Measurements from ENCODE around the gene TSC22D1.
"Not testable (repeated sequence)": the region's sequence is repeated elsewhere in the genome, so short reads cannot be mapped to it uniquely, and the experiment has no call there.

TSC22D1 gene

GRCh38 chr13:44566601-44567000 is 9.5 kb downstream of the TSC22D1 start:
- DNase-seq = no peak

GRCh38 chr13:44565881-44566280 is 10.2 kb downstream of the TSC22D1 start:
- DNase-seq = no peak

GRCh38 chr13:44564936-44565335 is 11.2 kb downstream of the TSC22D1 start:
- no peak for DNase-seq

- not testable (repeated sequence) for DNase-seq
Measured at GRCh38 chr13:44562853-44563252, 13.3 kb downstream of the TSC22D1 start.

- DNase-seq = no peak
Measured at GRCh38 chr13:44561351-44561750, 14.8 kb downstream of the TSC22D1 start.

GRCh38 chr13:44557986-44558385 is 18.1 kb downstream of the TSC22D1 start:
- DNase-seq = no peak

GRCh38 chr13:44555207-44555606 is 20.9 kb downstream of the TSC22D1 start:
- DNase-seq = no peak

GRCh38 chr13:44549476-44549875 is 26.7 kb downstream of the TSC22D1 start:
- no peak for DNase-seq

- no peak for DNase-seq
Measured at GRCh38 chr13:44546164-44546563, 30.0 kb downstream of the TSC22D1 start.

- no peak for DNase-seq
Measured at GRCh38 chr13:44543369-44543768, 32.8 kb downstream of the TSC22D1 start.

- no peak for DNase-seq
Measured at GRCh38 chr13:44542361-44542760, 33.8 kb downstream of the TSC22D1 start.

GRCh38 chr13:44541601-44542000 is 34.5 kb downstream of the TSC22D1 start:
- DNase-seq = no peak

GRCh38 chr13:44540761-44541434 is 35.2 kb downstream of the TSC22D1 start:
- DNase-seq = no peak

- no peak for DNase-seq
Measured at GRCh38 chr13:44537248-44537647, 38.9 kb downstream of the TSC22D1 start.

- no peak for DNase-seq
Measured at GRCh38 chr13:44523146-44524015, 52.7 kb downstream of the TSC22D1 start.

GRCh38 chr13:44519642-44520041 is 56.5 kb downstream of the TSC22D1 start:
- no peak for DNase-seq

GRCh38 chr13:44516771-44517170 is 59.4 kb downstream of the TSC22D1 start:
- DNase-seq = peak; percentile 84

GRCh38 chr13:44514278-44514677 is 61.9 kb downstream of the TSC22D1 start:
- DNase-seq = no peak

- not testable (repeated sequence) for DNase-seq
Measured at GRCh38 chr13:44509853-44510252, 66.3 kb downstream of the TSC22D1 start.

- DNase-seq = no peak
Measured at GRCh38 chr13:44508562-44509077, 67.5 kb downstream of the TSC22D1 start.

- DNase-seq = no peak
Measured at GRCh38 chr13:44507639-44508038, 68.5 kb downstream of the TSC22D1 start.

GRCh38 chr13:44506719-44507118 is 69.4 kb downstream of the TSC22D1 start:
- DNase-seq = no peak

- DNase-seq = no peak
Measured at GRCh38 chr13:44506251-44506650, 69.9 kb downstream of the TSC22D1 start.

- no peak for DNase-seq
Measured at GRCh38 chr13:44504116-44504515, 72.0 kb downstream of the TSC22D1 start.
